Left renal cortex interstitium (tissue), 4 donors: ENCODE data around the gene PGF. TPM values are rescaled to one million over a fixed set of nuclear protein-coding genes. Genes with fewer than 3 reads are reported as not detected.

Source experiments
- DNase-seq, 4 donors: peaks; one replicate each; pipeline ENCODE4 v3.0.0-alpha.2; 2013; ENCODE audit warnings: low read depth in 4 of 4, low spot score in 2 of 4, missing footprints in 1 of 4
- polyA plus RNA-seq, 4 donors: library from polyadenylated mRNA; unstranded; fragments of 120-200 nt; gene quantifications; one replicate each; pipeline ENCODE4 v1.2.1, GENCODE V29; 2013; ENCODE audit not compliant: insufficient read length in 4 of 4

PGF gene
- polyA plus RNA-seq, 4 donors: 7.0 to 10.7 (median 9.9) TPM

DNA sequence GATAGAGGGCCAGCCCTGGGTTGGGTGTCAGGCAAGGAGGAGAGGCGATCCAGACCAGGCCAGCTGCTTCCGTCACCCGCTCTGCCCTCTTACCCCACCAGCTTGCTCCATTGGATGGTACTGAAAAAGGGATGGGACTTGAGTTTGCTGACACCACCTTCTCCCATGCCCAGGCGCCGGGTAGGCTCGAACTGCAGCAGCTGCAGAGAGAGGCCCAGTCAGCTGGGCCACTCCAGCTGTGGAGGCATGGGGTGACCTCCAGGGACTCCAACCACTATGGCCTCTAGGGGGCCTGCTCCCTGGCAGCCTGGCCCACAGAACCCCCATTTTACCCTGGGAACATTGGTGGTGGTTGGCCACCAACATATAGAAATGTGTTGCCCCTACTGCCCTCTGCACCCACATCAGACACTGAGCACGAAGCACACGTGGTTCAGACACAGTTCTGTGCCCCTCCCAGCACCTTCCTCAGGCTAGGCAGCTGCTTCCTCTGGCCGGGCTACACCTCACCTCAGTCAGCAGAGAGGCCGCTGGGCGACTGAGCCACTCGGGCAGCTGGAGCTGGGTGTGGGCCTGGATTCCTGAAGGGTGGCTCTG lies 48.4 kb downstream of the PGF start:
- no peak for DNase-seq

DNA sequence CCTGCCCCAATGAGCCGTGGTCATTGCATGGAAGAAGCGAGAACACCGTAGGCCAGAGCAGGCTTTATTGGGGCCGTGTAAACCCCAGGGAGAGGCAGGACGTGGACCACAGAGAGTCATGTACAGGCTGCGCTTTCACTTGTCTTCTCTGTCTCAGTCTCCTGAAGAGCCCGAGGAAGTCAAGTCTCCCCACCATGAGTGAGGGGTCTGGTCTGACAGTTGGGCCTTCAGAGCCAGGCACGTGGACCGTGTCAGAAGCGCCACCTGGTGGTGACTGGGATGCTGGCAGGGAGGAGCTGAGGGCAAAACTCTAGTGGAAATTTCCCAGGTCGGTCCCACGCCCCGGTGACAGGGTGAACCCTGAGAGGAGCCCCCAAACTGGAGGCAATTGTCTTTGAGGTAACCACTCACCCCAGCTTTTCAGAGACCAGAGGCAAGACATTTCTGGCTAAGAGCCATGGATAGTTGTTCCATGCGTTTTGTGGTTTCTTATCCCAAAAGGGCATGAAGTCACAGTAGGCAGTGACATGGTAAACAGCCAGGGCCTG lies 49.7 kb downstream of the PGF start:
- DNase-seq: no peak

DNA sequence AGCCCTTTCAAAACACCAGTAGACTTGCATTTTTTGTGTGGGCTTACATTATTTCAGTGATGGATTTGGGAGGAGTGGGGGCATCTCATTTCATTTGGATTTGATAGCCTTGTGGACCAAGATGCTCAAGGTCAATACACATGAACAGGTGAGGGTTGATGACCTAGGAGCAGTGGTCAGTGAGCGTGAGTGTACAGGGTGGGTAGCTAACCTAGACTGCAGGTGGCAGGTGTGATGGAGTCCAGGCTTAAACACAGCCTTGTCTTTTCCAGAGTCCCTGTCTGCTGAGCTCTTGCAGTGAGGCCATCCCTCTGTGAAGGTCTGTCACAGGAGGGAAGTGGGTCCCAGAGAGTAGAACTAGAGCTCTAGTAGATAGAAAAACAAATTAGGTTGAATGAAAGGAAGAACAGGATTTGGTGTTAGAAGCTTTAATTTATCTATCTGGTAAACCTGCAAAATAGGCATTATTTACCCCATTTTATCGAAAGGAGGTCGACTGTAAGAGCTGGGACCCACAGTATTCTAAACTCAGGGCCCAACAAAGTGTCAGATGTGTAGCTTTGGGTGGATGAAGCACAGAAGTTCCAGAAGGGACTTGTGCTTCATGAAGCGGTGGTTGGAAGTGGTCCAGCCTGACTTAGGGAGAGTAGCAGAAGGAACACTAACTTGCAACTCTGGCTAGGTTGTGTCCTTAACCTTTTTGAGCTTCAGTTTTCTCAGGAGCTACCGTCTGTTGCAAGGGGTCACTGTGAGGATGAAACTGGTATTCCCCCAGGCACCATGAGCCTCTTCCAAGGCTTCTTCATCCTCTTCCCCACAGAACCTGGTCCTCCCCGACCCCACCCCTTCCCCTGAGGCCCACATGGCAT lies 50.5 kb downstream of the PGF start:
- no peak for DNase-seq

DNA sequence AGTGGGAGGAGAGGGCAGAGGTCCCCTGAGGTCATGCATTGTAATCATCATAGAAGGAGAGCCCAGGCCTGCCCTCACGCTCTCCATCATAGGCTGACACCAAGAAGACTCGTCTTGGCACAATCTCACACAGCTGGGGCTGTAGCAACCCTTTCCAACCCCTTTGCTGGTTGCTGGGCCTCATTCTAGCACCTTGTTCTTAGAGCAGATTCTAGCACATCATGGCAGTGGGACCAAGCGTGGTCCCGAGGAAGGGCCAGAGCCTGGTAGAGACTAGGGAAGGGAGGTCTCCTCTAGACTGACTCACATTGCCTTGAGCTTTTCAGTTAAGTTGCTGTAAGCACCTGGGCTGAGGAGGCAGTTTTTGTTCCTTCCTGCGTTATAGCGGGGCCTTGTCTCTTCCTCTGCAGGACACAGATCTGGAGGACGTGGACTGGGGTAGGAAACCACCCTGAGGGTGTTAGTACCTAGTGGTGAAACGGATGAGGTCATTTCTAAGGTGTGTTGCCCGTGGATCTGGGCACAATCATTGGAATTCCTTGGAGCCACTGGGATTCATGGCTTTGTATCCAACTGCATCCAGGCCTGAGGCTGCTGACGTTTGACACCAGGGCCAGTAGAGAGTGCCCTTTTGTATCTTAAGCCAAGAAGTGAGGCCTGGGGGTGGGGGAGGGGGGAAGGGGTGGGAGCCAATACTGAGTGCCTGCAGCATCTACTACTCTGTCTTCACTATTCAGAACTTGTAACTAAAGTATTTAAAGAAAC lies 52.3 kb downstream of the PGF start:
- no peak for DNase-seq

DNA sequence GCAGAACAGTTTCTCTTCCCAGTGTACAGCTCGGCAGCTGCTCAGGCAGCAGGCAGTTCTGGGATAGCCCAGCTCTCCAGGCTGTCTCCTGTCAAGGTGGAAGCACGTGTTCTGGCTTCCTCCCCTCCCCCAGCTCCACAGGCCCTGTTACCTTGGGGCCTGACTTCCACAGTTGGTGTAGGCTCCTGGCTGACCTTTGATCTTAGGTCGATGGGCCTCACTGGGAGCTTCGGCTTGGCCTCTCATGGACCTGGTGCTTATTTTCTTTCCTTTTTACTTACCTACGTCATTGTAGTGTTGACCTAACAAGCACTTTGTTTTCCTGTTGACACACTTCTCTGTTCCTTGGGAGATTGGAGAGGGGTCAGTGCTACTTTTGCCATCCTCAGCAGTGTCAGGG lies 56.7 kb downstream of the PGF start:
- no peak for DNase-seq

DNA sequence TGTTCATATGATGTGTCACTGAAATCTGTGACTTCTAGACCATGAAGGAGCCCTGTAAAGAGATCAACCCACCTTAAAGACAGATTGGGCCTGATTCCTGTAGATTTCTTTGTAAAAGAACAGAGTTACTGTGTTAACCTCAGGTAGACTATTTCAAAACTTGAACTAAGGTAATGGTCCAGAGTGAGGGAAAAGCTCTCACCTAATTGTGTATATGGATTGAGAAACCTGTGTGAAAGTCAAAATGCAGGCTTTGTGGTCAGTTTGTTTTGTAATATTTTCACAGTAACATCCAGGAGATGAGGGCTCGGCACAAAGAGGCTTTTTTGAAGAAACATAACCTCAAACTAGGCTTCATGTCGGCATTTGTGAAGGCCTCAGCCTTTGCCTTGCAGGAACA lies 57.3 kb downstream of the PGF start:
- DNase-seq: no peak

DNA sequence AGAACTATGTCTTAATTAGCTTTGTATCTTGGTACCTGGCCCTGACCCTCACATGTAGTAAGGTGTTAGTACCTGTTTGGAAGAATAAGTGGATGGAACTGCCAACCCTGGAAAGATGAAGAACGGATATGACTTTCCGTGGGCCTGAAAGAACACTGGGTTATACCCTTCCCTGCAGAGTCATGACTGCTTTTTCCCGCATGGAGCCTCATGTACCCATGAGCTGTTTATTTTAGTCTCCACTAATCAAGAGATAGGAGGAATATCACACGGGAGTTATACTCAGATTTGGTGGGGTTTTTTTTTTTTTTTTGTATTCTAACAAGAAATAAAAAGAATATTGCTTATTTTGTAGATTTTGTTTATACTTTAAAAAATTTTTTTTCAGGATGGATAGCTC lies 57.8 kb downstream of the PGF start:
- DNase-seq: no peak

DNA sequence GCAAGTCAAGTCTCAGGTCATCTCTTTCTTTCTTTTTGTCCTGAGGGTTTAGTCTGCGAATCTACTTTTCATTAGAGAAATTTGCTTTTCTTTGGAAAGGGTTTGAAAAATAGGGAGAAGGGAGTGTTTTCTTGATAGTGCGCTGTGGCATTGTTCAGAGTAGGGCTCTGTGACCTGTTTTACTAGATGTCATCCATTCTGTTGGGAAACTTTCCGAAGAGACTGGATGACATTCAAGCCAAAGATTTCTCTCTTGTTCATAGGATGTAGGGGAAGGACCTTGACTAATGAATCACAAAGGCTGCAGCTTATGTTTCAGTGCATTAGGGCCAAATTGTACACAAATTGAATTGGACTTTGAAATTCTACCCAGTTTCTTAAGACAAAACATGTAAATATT lies 59.0 kb downstream of the PGF start:
- no peak for DNase-seq

DNA sequence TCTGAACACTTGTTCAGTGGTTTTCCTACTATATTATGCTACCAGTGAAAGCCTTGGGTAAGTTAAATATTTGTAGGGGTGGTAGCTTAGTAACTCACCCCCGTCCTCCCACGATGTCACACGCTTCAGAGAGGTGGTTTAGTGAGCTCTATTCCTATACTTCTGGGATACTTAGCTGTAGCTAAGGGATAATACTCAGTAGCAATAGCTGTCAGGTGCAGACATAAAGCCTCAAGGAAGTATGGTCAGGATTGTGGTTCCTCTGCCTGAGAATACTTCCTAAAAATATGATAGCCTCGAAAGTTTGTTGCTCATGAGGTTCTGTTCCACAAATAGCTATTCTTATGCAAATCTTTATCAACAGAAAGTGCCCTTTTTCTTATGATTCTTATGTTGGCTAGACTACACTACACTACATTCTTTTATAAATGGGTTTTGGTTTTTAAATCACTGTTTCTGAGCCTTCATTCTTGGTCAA lies 61.7 kb downstream of the PGF start:
- DNase-seq: no peak

DNA sequence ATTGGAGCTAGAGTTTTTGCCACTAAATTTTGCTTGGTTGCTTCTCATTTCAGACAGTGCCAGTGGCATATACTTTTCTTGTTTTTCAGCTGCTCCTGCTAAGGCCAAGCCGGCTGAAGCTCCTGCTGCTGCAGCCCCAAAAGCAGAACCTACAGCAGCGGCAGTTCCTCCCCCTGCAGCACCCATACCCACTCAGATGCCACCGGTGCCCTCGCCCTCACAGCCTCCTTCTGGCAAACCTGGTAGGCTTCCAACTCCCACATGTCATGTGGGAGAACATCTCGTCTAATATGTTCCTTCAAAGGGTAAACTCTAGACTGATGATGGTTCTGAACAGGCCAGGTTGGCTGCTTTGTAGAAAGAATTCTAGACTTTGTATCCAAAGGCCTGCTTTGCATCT lies 62.7 kb downstream of the PGF start:
- DNase-seq: no peak

DNA sequence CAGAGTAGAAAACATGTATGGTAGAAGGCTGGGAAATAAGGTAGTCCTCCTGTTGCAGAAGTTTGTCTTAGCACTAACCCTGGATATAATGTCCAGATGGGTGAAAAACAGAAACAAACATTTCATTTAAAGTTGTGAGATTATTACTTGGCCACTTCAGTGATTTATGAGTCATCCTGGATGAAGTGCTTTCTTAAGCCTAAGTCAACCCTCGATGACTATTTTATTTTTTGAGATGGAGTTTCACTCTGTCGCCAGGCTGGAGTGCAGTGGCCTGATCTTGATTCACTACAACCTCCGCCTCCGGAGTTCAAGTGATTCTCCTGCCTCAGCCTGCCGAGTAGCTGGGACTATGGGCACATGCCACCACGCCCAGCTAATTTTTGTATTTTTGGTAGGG lies 63.5 kb downstream of the PGF start:
- no peak for DNase-seq

Other genes starting within 250 kb of the PGF start
- 10 to 100 TPM; 33.5 to 38.0 (median 35.0) TPM for gene AREL1, start 242.5 kb downstream of the PGF start, polyA plus RNA-seq
- 10 to 100 TPM; 51.2 to 69.7 (median 58.6) TPM for gene FCF1, start 242.5 kb downstream of the PGF start, polyA plus RNA-seq
- 100 to 1,000 TPM in 2 of 4 donors, 10 to 100 TPM in 2; 66.7 to 109 (median 92.9) TPM for gene YLPM1, start 192.3 kb downstream of the PGF start, polyA plus RNA-seq
- gene PROX2, start 79.5 kb downstream of the PGF start, polyA plus RNA-seq: 1 to 10 TPM in 2 of 4 donors, under 1 TPM in 2; 0.38 to 4.0 (median 1.6) TPM
- 100 to 1,000 TPM; 103 to 135 (median 125) TPM for gene DLST, start 73.7 kb downstream of the PGF start, polyA plus RNA-seq
- 1 to 10 TPM; 1.0 to 2.1 (median 1.7) TPM for gene RPS6KL1, start 32.3 kb downstream of the PGF start, polyA plus RNA-seq
- 10 to 100 TPM; 59.2 to 74.4 (median 63.7) TPM for gene EIF2B2, start 47.3 kb upstream of the PGF start, polyA plus RNA-seq
- 10 to 100 TPM; 33.3 to 43.7 (median 38.4) TPM for gene MLH3, start 95.9 kb upstream of the PGF start, polyA plus RNA-seq
- 10 to 100 TPM; 25.4 to 65.2 (median 36.6) TPM for gene ACYP1, start 108.4 kb upstream of the PGF start, polyA plus RNA-seq
- gene ZC2HC1C, start 114.0 kb upstream of the PGF start, polyA plus RNA-seq: 10 to 100 TPM in 1 of 4 donors, 1 to 10 TPM in 3; 7.1 to 10.8 (median 7.2) TPM
- gene NEK9, start 171.5 kb upstream of the PGF start, polyA plus RNA-seq: 100 to 1,000 TPM; 120 to 150 (median 133) TPM
- gene TMED10, start 221.0 kb upstream of the PGF start, polyA plus RNA-seq: 100 to 1,000 TPM; 230 to 268 (median 246) TPM